Renal pelvis (tissue), 4 donors: ENCODE measurements around the gene LRRC10. TPM values are rescaled to one million over a fixed set of nuclear protein-coding genes. Genes with fewer than 3 reads are reported as not detected.

ENCODE experiments used
- DNase-seq: peaks from one replicate; pipeline ENCODE4 v3.0.0-alpha.2; 2013
- polyA plus RNA-seq, 3 donors: library from polyadenylated mRNA; unstranded; fragments of 120-200 nt; gene quantifications; one replicate each; pipeline ENCODE4 v1.2.1, GENCODE V29; 2013; ENCODE audit not compliant: insufficient read length in 3 of 3

Gene LRRC10
- polyA plus RNA-seq, 3 donors: 0.09 TPM; not detected in 2

DNA sequence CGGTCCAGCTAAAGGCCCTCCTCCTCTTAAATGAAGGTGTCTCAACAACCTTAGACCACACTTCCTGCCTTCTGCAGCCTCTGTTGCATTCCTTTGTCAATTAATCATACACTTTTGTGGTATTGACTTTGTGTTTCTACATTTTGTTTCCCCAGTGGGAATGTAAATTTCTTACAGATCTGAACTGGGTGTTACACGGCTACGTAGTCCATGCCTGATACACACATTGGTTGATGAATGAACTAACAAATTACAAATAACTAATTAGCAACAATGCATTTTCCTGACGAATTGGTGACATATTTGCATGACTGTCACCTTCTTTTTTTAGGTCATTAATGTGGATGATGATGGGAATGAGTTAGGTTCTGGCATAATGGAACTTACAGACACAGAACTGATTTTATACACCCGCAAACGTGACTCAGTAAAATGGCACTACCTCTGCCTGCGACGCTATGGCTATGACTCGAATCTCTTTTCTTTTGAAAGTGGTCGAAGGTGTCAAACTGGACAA is 40.6 kb downstream of the LRRC10 start:
- no peak for DNase-seq

- DNase-seq: no peak
These were observed 41.5 kb downstream of the LRRC10 start for GRCh38 chr12:69569236-69569635.

DNA sequence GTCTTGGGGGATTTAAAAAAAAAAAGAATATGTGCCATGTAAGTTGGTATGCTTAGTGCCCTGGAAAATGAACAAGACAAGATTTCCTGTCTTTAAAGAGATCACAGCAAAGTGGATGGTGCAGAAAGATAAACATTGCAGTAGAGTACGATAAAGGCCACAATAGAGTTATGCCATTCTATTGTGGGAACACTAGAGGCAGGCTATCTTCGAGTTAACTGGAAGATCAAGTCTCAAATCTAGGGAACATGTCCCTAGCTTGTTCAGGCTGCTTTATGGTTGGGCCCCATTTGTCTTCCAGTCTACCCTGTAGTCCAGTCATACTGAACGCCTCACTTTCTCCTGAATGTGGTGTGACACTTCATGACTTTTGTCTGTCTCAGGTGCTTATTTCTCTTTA is 44.1 kb downstream of the LRRC10 start:
- DNase-seq: no peak

DNA sequence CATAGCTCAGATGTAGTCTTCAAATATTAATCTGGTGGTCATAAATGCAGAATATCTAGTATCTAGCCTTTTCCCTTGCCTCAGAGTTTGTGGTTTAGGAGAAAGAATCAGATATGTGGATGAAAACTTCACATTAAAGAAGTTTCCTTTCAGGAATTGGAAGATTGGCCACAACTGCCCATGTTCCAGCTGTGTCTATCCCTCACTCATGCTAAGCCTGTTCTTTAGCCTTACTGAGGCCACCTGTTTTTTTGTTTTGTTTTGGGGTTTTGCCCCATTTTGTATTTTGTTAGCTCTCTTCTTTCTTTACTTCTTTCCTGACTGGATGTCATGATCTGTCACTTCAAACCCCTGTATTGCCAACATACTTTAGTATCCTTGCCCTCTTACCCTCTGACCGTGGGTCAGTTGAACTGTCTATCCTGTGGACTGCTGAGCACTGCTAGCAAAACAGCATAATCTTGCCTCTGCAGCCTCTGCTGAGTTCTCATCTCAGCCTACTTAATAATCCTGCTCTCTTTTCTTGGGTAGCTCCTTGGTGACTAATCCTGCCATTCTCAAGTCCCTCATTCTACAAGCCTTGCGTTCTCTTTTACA is 47.4 kb downstream of the LRRC10 start:
- DNase-seq: no peak

Other genes starting within 250 kb of the LRRC10 start
- 10 to 100 TPM; 37.1 to 42.4 (median 40.5) TPM for gene FRS2, start 140.5 kb downstream of the LRRC10 start, polyA plus RNA-seq
- gene CCT2, start 25.4 kb downstream of the LRRC10 start, polyA plus RNA-seq: 100 to 1,000 TPM; 251 to 277 (median 253) TPM
- gene BEST3, start 88.4 kb upstream of the LRRC10 start, polyA plus RNA-seq: under 1 TPM; 0.25 to 0.55 (median 0.36) TPM
- gene RAB3IP, start 128.0 kb upstream of the LRRC10 start, polyA plus RNA-seq: 10 to 100 TPM; 54.7 to 81.6 (median 64.6) TPM
- gene MYRFL, start 214.3 kb upstream of the LRRC10 start, polyA plus RNA-seq: 1 to 10 TPM; 1.7 to 4.0 (median 3.0) TPM